Testis (tissue), 3 donors: Measurements from ENCODE around the gene SETD1B. TPM values are rescaled to one million over a fixed set of nuclear protein-coding genes. Genes with fewer than 3 reads are reported as not detected.
"Not testable (repeated sequence)": the region's sequence is repeated elsewhere in the genome, so short reads cannot be mapped to it uniquely, and the experiment has no call there.

Experiments
- DNase-seq: peaks from one replicate; pipeline ENCODE4 v3.0.0-alpha.2; 2019
- H3K27ac ChIP-seq, 2 donors: fragments of 200-600 bp; sonication (generic); one replicate each; pipeline ENCODE4 v1.5.1; 2019
- H3K27me3 ChIP-seq: fragments of 200-600 bp; sonication (generic); one replicate; pipeline ENCODE4 v1.5.1; 2019
- H3K36me3 ChIP-seq: fragments of 200-600 bp; sonication (generic); one replicate; pipeline ENCODE4 v1.5.1; 2017; ENCODE audit warnings: low read depth; ENCODE audit errors: missing control alignments
- H3K4me1 ChIP-seq: fragments of 200-600 bp; sonication (generic); one replicate; pipeline ENCODE4 v1.5.1; 2019
- H3K4me3 ChIP-seq, 2 donors: fragments of 200-600 bp; sonication (generic); one replicate each; pipeline ENCODE4 v1.5.1; 2017 to 2019
- H3K9me3 ChIP-seq: fragments of 200-600 bp; sonication (generic); one replicate; pipeline ENCODE4 v1.5.1; 2017
- CTCF ChIP-seq, 3 experiments: fragments of 450-650 bp in 2 of 3; fragments of 200-600 bp in 1 of 3; sonication (generic) in 1 of 3; IDR thresholded peaks; one replicate each; pipeline ENCODE4 v1.5.1; 2016 to 2019; ENCODE audit warnings: antibody characterized with exemption in 3 of 3, mild to moderate bottlenecking in 2 of 3, moderate library complexity in 1 of 3
- POLR2A ChIP-seq: fragments of 450-650 bp; IDR thresholded peaks from one replicate; pipeline ENCODE4 v1.6.1; 2017; ENCODE audit warnings: antibody characterized with exemption, mild to moderate bottlenecking, moderate library complexity
- WGBS, 2 donors: methylation state at CpG; one replicate each; pipeline ENCODE4 v1.1.5; 2018; 5-methylcytosine and 5-hydroxymethylcytosine counted together
- intact Hi-C: fragments of 100-400 bp; cut with DNase I; formaldehyde crosslinking; loops from one replicate; pipeline ENCODE4 v1.15.1; 2023; ENCODE audit warnings: low total_unique reads
- polyA plus RNA-seq: library from polyadenylated mRNA; stranded (reverse); fragments of 350-450 nt; fragmentation: Illumina TruSeq; extraction: RNeasy Lipid Tissue Mini Kit (QIAGEN cat#74804); gene quantifications from one replicate; pipeline ENCODE4 v1.2.3, GENCODE V29; 2014; ENCODE audit warnings: low read depth, low replicate concordance; ENCODE audit not compliant: insufficient read depth
- total RNA-seq, 2 donors: library from RNA; depleted of rRNA; stranded (reverse); fragments of >200 nt; gene quantifications; one replicate each; pipeline ENCODE4 v1.2.3, GENCODE V29; 2016

SETD1B gene
- total and polyA plus RNA-seq, 3 donors from 2014 or later: 18.9 to 23.3 (median 23.1) TPM

GRCh38 chr12:121860257-121860656 lies 56.4 kb downstream of the SETD1B start:
- intact Hi-C loops: no loop called here
- Histone ChIP-seq H3K9me3 (no peaks in the 10 kb centered on the region), H3K27ac (no peak overlapping the region), H3K4me1 (peaks cover 20% of the 10 kb centered on the region), H3K36me3 (no peaks in the 10 kb centered on the region), H3K27me3 (no peaks in the 10 kb centered on the region), H3K4me3 (no peak overlapping the region)
- TF ChIP-seq CTCF (IDR thresholded peaks at IDR 0.05): no peak
- no peak for TF ChIP-seq POLR2A
- no peak for DNase-seq
- 92% methylated on average over 1 of the region's 1 CpG; no CpG with 5 or more reads in 1 of the 2 donors for WGBS, 2 donors

DNA sequence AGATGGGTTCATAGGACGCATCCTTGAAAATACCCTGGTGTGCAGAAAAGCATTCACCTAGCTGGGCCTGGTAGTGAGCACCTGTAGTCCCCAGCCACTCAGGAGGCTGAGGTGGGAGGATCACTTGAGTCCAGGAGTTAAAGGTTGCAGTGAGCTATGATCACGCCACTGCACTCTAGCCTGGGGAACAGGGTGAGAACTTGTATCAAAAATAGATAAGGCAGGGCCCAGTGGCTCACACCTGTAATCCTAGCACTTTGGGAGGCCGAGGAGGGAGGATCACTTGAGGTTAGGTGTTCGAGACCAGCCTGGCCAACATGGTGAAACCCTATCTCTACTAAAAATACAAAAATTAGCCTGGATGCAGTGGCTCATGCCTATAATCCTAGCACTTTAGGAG lies 56.9 kb downstream of the SETD1B start:
- H3K4me1 ChIP-seq: peaks cover 20% of the 10 kb centered on the region
- H3K4me3 ChIP-seq, H3K9me3 ChIP-seq, DNase-seq, H3K27ac ChIP-seq, intact Hi-C loops, H3K36me3 ChIP-seq, H3K27me3 ChIP-seq: not testable (repeated sequence)
- WGBS, 2 donors: 91% methylated on average over 3 to 4 of the region's 4 CpGs

DNA sequence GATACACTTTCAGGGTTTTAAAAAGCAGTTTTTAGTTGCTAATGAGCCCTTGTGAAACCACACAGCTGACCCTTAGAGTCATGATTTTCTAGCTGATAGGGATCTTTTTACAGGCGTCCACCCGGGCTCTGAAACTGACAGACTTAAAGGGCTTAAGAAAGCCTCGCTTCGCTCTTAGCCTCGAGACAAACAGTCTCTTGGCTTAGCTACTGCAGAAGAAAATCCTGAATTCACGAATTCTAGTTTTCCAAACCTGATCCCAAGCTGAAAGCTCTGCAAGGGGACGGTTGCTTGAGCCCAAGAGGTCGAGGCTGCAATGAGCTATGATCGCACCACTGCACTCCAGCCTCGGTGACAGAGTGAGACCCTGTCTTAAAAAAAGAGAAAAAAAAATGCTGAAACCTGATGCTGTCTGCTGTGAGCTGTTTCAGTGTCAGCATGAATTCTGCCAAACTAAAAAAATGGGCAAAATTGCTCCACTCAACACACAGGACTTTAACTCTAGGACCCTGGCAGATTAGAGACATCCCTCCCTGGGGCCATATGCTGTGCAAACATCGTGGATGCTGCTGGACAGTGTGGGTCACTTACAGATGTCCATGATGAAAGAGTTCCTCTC lies 57.9 kb downstream of the SETD1B start:
- no peaks in the 10 kb centered on the region for H3K9me3 ChIP-seq
- H3K27ac ChIP-seq: peak overlapping the region in 1 of 2 donors; percentile 54
- no peak for DNase-seq
- WGBS, 2 donors: 40 to 54% methylated on average over 11 of the region's 11 CpGs
- H3K27me3 ChIP-seq: no peaks in the 10 kb centered on the region
- peaks cover 20% of the 10 kb centered on the region for H3K4me1 ChIP-seq
- no peak overlapping the region for H3K4me3 ChIP-seq
- intact Hi-C loops: no loop called here
- H3K36me3 ChIP-seq: no peaks in the 10 kb centered on the region
- TF ChIP-seq CTCF (IDR thresholded peaks at IDR 0.05) (no peak), POLR2A (no peak)

DNA sequence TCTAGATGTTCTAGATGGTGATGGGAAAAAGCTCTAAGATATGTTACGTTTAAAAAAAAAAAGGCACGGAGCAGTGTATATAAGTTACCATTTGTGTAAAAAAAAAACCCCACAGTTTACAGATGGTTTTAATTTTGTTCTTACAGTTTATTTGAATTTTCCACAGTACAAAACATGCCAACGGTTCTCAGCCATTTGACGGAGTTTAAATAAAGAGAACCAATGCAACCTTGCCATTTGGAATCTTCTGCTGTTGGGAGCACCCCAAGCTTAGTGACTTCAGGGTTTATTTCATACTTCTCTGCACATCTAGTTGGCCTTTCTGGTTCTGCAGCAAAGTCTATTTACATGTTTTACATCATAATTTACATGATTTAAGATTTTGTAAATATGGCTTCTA lies 62.5 kb downstream of the SETD1B start:
- DNase-seq: no peak
- Histone ChIP-seq H3K4me1 (no peaks in the 10 kb centered on the region), H3K4me3 (no peak overlapping the region), H3K9me3 (no peaks in the 10 kb centered on the region), H3K27ac (no peak overlapping the region), H3K27me3 (no peaks in the 10 kb centered on the region), H3K36me3 (no peaks in the 10 kb centered on the region)
- 75% methylated on average over 4 of the region's 4 CpGs for WGBS, 2 donors
- intact Hi-C loops: no loop called here
- no peak for TF ChIP-seq CTCF (IDR thresholded peaks at IDR 0.05)
- no peak for TF ChIP-seq POLR2A

GRCh38 chr12:121869229-121869628 lies 65.4 kb downstream of the SETD1B start:
- H3K4me1 ChIP-seq, DNase-seq, H3K27me3 ChIP-seq, H3K36me3 ChIP-seq, intact Hi-C loops, H3K4me3 ChIP-seq, H3K9me3 ChIP-seq, H3K27ac ChIP-seq: not testable (repeated sequence)
- WGBS, 2 donors: 86 to 97% methylated on average over 8 of the region's 8 CpGs

GRCh38 chr12:121871467-121871866 lies 67.7 kb downstream of the SETD1B start:
- WGBS, 2 donors: 84 to 89% methylated on average over 3 of the region's 3 CpGs
- Histone ChIP-seq H3K4me3 (no peak overlapping the region), H3K27me3 (no peaks in the 10 kb centered on the region), H3K36me3 (no peaks in the 10 kb centered on the region), H3K4me1 (no peaks in the 10 kb centered on the region), H3K27ac (no peak overlapping the region), H3K9me3 (no peaks in the 10 kb centered on the region)
- no peak for DNase-seq
- intact Hi-C loops: no loop called here
- TF ChIP-seq CTCF (IDR thresholded peaks at IDR 0.05): no peak
- no peak for TF ChIP-seq POLR2A
